ENCODE data around the gene CEP72.

DNA sequence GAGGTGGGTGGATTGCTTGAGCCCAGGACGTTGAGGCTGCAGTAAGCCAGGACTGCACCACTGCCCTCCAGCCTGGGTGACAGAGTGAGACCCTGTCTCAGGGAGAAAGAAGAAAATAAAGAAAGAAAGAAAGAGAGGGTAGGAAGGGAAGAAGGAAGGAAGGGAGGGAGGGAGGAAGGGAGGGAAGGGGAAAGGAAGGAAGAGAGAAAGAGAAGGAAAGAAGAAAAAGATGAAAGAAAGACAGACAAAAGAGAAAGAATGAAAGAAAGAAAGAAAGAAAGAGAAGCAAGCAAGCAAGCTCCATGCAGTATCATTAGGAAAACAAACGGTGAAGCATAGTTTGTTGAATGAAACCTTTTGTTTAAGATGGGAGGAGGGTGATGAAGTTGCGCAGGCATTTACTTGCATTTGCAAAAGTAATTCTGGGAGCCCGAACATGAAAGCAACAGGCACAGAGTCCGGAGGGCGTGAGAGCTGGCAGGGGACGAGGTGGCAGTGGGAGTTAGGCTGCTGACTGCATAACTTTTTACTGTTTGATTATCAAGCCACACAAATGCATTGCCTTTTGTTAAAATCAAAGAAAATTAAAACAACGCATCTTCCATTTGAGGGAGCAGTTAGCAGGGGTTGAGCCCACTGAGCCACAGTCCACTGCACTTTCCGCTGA, 26.0 kb upstream of the CEP72 start:
- TF ChIP-seq, protein P1, sequence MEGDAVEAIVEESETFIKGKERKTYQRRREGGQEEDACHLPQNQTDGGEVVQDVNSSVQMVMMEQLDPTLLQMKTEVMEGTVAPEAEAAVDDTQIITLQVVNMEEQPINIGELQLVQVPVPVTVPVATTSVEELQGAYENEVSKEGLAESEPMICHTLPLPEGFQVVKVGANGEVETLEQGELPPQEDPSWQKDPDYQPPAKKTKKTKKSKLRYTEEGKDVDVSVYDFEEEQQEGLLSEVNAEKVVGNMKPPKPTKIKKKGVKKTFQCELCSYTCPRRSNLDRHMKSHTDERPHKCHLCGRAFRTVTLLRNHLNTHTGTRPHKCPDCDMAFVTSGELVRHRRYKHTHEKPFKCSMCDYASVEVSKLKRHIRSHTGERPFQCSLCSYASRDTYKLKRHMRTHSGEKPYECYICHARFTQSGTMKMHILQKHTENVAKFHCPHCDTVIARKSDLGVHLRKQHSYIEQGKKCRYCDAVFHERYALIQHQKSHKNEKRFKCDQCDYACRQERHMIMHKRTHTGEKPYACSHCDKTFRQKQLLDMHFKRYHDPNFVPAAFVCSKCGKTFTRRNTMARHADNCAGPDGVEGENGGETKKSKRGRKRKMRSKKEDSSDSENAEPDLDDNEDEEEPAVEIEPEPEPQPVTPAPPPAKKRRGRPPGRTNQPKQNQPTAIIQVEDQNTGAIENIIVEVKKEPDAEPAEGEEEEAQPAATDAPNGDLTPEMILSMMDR (IDR thresholded peaks at IDR 0.05): no peak
- TF ChIP-seq EP300 (IDR thresholded peaks at IDR 0.05; ENCODE audit: low read depth): no peak

Measured in transverse colon (tissue), 3 donors.